Tibial nerve (tissue), 3 donors: ENCODE results near the gene CBLIF.

Experiments used
- CTCF ChIP-seq, 5 experiments: fragments of 200-600 bp in 3 of 5; fragments of 450-650 bp in 2 of 5; sonication (generic) in 3 of 5; IDR thresholded peaks; one replicate each; pipeline ENCODE4 v1.5.1; 2016 to 2019; ENCODE audit warnings: antibody characterized with exemption in 5 of 5, mild to moderate bottlenecking in 3 of 5, moderate library complexity in 2 of 5
- POLR2A ChIP-seq, 2 donors: fragments of 450-650 bp; IDR thresholded peaks; one replicate each; pipeline ENCODE4 v1.6.1; 2017; ENCODE audit warnings: antibody characterized with exemption in 2 of 2, mild to moderate bottlenecking in 2 of 2, moderate library complexity in 2 of 2

DNA sequence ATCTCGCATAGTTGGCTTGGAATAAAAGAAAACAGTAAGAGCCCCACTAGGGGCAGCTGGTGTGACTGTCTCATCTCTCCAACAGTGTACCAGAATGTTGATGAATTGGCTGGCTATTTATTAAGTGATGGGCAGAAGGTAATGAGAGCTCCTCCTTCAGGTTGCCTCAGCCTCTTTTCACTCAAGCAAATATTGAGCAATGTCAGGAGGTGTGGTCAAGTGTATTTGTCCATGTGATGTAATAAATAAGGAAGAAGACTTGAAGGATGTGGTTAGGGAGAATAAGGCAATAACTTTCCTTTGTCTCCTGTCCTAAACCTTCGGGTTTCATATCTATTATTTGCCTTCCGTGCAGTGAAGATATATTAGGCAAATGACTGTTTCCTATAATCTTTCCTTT, 21.1 kb upstream of the CBLIF start, which contains the start of gene TCN1:
- TF ChIP-seq CTCF (IDR thresholded peaks at IDR 0.05) (no peak), POLR2A (IDR thresholded peaks at IDR 0.05) (no peak)
